ENCODE data around the gene ANO2.

Gene ANO2

GRCh38 chr12:5650829-5651461 is 294.1 kb downstream of the ANO2 start:
- no peak for DNase-seq

GRCh38 chr12:5650281-5650680 is 294.8 kb downstream of the ANO2 start:
- no peak for DNase-seq

GRCh38 chr12:5648692-5649359 is 296.2 kb downstream of the ANO2 start:
- no peak for DNase-seq

- DNase-seq = no peak
Measured at GRCh38 chr12:5643266-5643665, 301.8 kb downstream of the ANO2 start.

- DNase-seq = no peak
Measured at GRCh38 chr12:5637698-5638097, 307.4 kb downstream of the ANO2 start.

GRCh38 chr12:5636907-5637306 is 308.2 kb downstream of the ANO2 start:
- DNase-seq = no peak

GRCh38 chr12:5633106-5633505 is 312.0 kb downstream of the ANO2 start:
- DNase-seq = no peak

GRCh38 chr12:5632453-5632852 is 312.6 kb downstream of the ANO2 start:
- no peak for DNase-seq

GRCh38 chr12:5631497-5631896 is 313.6 kb downstream of the ANO2 start:
- DNase-seq = no peak

- DNase-seq = no peak
Measured at GRCh38 chr12:5630726-5631125, 314.3 kb downstream of the ANO2 start.

- DNase-seq = no peak
Measured at GRCh38 chr12:5628501-5628900, 316.6 kb downstream of the ANO2 start.

GRCh38 chr12:5627053-5627630 is 317.9 kb downstream of the ANO2 start:
- no peak for DNase-seq

- no peak for DNase-seq
Measured at GRCh38 chr12:5626151-5626550, 318.9 kb downstream of the ANO2 start.

GRCh38 chr12:5624486-5625272 is 320.4 kb downstream of the ANO2 start:
- DNase-seq = no peak

- DNase-seq = no peak
Measured at GRCh38 chr12:5623411-5623810, 321.6 kb downstream of the ANO2 start.

GRCh38 chr12:5622280-5622679 is 322.8 kb downstream of the ANO2 start:
- no peak for DNase-seq

- no peak for DNase-seq
Measured at GRCh38 chr12:5621329-5621728, 323.7 kb downstream of the ANO2 start.

GRCh38 chr12:5620896-5621295 is 324.2 kb downstream of the ANO2 start:
- DNase-seq = no peak

- DNase-seq = no peak
Measured at GRCh38 chr12:5619628-5620027, 325.4 kb downstream of the ANO2 start.

- DNase-seq = no peak
Measured at GRCh38 chr12:5616854-5617253, 328.2 kb downstream of the ANO2 start.

- no peak for DNase-seq
Measured at GRCh38 chr12:5615760-5616159, 329.3 kb downstream of the ANO2 start.

GRCh38 chr12:5614256-5614655 is 330.8 kb downstream of the ANO2 start:
- no peak for DNase-seq

GRCh38 chr12:5612556-5613410 is 332.3 kb downstream of the ANO2 start:
- no peak for DNase-seq
